GM12878 (cell line): ENCODE measurements around the gene TRIM50. TPM values are rescaled to one million over a fixed set of nuclear protein-coding genes. Genes with fewer than 3 reads are reported as not detected.
"Not testable (repeated sequence)": the region's sequence is repeated elsewhere in the genome, so short reads cannot be mapped to it uniquely, and the experiment has no call there.

ENCODE experiments used
- ATAC-seq: fragments of 200-7000 bp; cut with Tn5 transposase; 3 replicates; pipeline ENCODE4 v1.9.1; 2020; ENCODE audit warnings: mild to moderate bottlenecking, moderate library complexity
- BruUV-seq: library from RNA; stranded (reverse); fragments of 400-500 nt; replicated peaks from 2 replicates; lab custom pipeline; 2021; lab: Mats Ljungman, UMichigan
- CTCF ChIA-PET: fragments of 300-600 bp; sonication (Branson Sonifier 250); formaldehyde crosslinking; extraction: SDS; loops from one replicate; lab custom pipeline; 2021; ENCODE audit warnings: inconsistent platforms; lab: Yijun Ruan, JAX
- POLR2A ChIA-PET: fragments of 350-600 bp; formaldehyde crosslinking; extraction: SDS; loops from one replicate; lab custom pipeline; 2021; ENCODE audit warnings: inconsistent platforms; lab: Charles Lee
- RAD21 ChIA-PET: fragments of 300-600 bp; sonication (Branson Sonifier 250); formaldehyde crosslinking; loops from one replicate; lab custom pipeline; 2023; ENCODE audit warnings: antibody characterized with exemption; ENCODE audit not compliant: unreplicated experiment; lab: Charles Lee
- SMC1A ChIA-PET: fragments of 300-600 bp; sonication (Branson Sonifier 250); formaldehyde crosslinking; loops from one replicate; lab custom pipeline; 2023; ENCODE audit not compliant: unreplicated experiment, uncharacterized antibody; lab: Charles Lee
- DNase-seq: peaks from one replicate; pipeline ENCODE4 v3.0.0-alpha.2; 2011; ENCODE audit warnings: low read depth, low spot score
- FAIRE-seq: peaks from 3 replicates; lab custom pipeline; 2011; peaks lifted over from hg19 to GRCh38; lab: Jason Lieb, UNC
- H2AFZ ChIP-seq: 2 replicates; pipeline ENCODE4 v1.6.0; 2011; ENCODE audit warnings: low read depth, low read length, control low read depth; ENCODE audit not compliant: control insufficient read depth
- H3K27ac ChIP-seq: 2 replicates; pipeline ENCODE4 v1.5.1; 2011; ENCODE audit warnings: control low read depth; ENCODE audit not compliant: control insufficient read depth, insufficient read depth
- H3K27me3 ChIP-seq, 2 experiments: replicated peaks in 1 of 2; 2 replicates each; pipeline versions ENCODE4 v1.6.0 to v1.6.1; 2011; ENCODE audit warnings: low read length in 1 of 2; ENCODE audit not compliant: control insufficient read depth in 2 of 2, insufficient read depth in 2 of 2
- H3K36me3 ChIP-seq, 2 experiments: 2 replicates each; pipeline ENCODE4 v1.5.1; 2011; ENCODE audit warnings: low read length in 1 of 2; ENCODE audit not compliant: control insufficient read depth in 2 of 2, insufficient read depth in 2 of 2
- H3K4me1 ChIP-seq: 2 replicates; pipeline ENCODE4 v1.6.1; 2011; ENCODE audit warnings: mild to moderate bottlenecking, low read length, moderate library complexity, mixed read lengths; ENCODE audit not compliant: control insufficient read depth, insufficient read depth
- H3K4me2 ChIP-seq: 2 replicates; pipeline ENCODE4 v1.6.0; 2011; ENCODE audit warnings: control low read depth; ENCODE audit not compliant: control insufficient read depth, insufficient read depth
- H3K4me3 ChIP-seq: fragments of 200-600 bp; sonication (generic); 2 replicates; pipeline ENCODE4 v1.5.1; 2016
- H3K79me2 ChIP-seq: 2 replicates; pipeline ENCODE4 v1.6.0; 2011; ENCODE audit warnings: low read length; ENCODE audit not compliant: control insufficient read depth, insufficient read depth
- H3K9ac ChIP-seq: 2 replicates; pipeline ENCODE4 v1.8.0; 2011; ENCODE audit warnings: low read length, control low read depth, mixed read lengths; ENCODE audit not compliant: control insufficient read depth, insufficient read depth
- H3K9me3 ChIP-seq: replicated peaks from 3 replicates; pipeline ENCODE4 v1.5.1; 2011; ENCODE audit warnings: mild to moderate bottlenecking, low read length; ENCODE audit not compliant: control insufficient read depth, insufficient read depth
- H4K20me1 ChIP-seq: 2 replicates; pipeline ENCODE4 v1.6.0; 2011; ENCODE audit not compliant: control insufficient read depth, insufficient read depth
- WGBS: methylation state at CpG from one replicate; pipeline ENCODE4 v1.1.6; 2016; ENCODE audit warnings: low lambda C conversion rate; ENCODE audit not compliant: insufficient replicate concordance, insufficient coverage; ENCODE audit errors: missing lambda C conversion rate; 5-methylcytosine and 5-hydroxymethylcytosine counted together
- in situ Hi-C: fragments of 300-500 bp; cut with MboI; formaldehyde crosslinking; loops from 9 replicates; pipeline ENCODE4 v1.14.3; 2018; ENCODE audit warnings: mixed read lengths
- intact Hi-C: fragments of 100-400 bp; cut with micrococcal nuclease; formaldehyde crosslinking; loops from one replicate; pipeline ENCODE4 v1.14.2; 2022; ENCODE audit not compliant: unreplicated experiment
- polyA plus RNA-seq, 11 experiments: library from polyadenylated mRNA; depleted of rRNA in 4 of 11; unstranded in 6 of 11; stranded (reverse) in 5 of 11; fragments of >200 nt; fragmentation: Nextera tagmentation in 4 of 11; fragmentation: Illumina TruSeq in 1 of 11; extraction: Ambion mirVana in 4 of 11; extraction: Trizol in 1 of 11; gene quantifications; 1 replicate in 1 of 11; 2 replicates in 10 of 11; pipeline versions ENCODE4 v1.2.1 to v1.2.3, GENCODE V29; 2011 to 2016; ENCODE audit warnings: inconsistent platforms in 2 of 11, missing spikeins in 2 of 11, low read depth in 1 of 11
- total RNA-seq, 4 experiments: library from RNA; depleted of rRNA in 3 of 4; stranded (reverse); fragments of >200 nt in 3 of 4; fragmentation: Illumina TruSeq in 1 of 4; extraction: Trizol in 1 of 4; gene quantifications; 2 replicates each; pipeline versions ENCODE4 v1.2.1 to v1.2.3, GENCODE V29; 2013 to 2021

TRIM50 gene
- total and polyA plus RNA-seq, 10 of the 15 experiments (the other 5 are each of a cell fraction or from before 2014, with no cell fraction given): not detected

- intact Hi-C loops, ATAC-seq, BruUV-seq, H3K4me3 ChIP-seq, RAD21 ChIA-PET, H3K4me2 ChIP-seq, FAIRE-seq, SMC1A ChIA-PET, H4K20me1 ChIP-seq, in situ Hi-C loops, H3K27me3 ChIP-seq, H3K36me3 ChIP-seq, H3K9me3 ChIP-seq, POLR2A ChIA-PET, H3K27ac ChIP-seq, DNase-seq, H3K4me1 ChIP-seq, H2AFZ ChIP-seq, CTCF ChIA-PET, H3K9ac ChIP-seq, H3K79me2 ChIP-seq: not testable (repeated sequence)
- WGBS: 63% methylated on average over 9 of the region's 9 CpGs
These were observed 7.9 kb downstream of the TRIM50 start for GRCh38 chr7:73320009-73320408.

- BruUV-seq, H4K20me1 ChIP-seq, H3K79me2 ChIP-seq, CTCF ChIA-PET, RAD21 ChIA-PET, ATAC-seq, SMC1A ChIA-PET, POLR2A ChIA-PET, H3K9me3 ChIP-seq, intact Hi-C loops, H3K9ac ChIP-seq, FAIRE-seq, H3K4me1 ChIP-seq, in situ Hi-C loops, H3K4me3 ChIP-seq, H3K4me2 ChIP-seq, H3K27ac ChIP-seq, H3K36me3 ChIP-seq, DNase-seq, H3K27me3 ChIP-seq, H2AFZ ChIP-seq: not testable (repeated sequence)
- WGBS: 54% methylated on average over 9 of the region's 9 CpGs
These were observed 8.3 kb downstream of the TRIM50 start for GRCh38 chr7:73319541-73319940.

DNA sequence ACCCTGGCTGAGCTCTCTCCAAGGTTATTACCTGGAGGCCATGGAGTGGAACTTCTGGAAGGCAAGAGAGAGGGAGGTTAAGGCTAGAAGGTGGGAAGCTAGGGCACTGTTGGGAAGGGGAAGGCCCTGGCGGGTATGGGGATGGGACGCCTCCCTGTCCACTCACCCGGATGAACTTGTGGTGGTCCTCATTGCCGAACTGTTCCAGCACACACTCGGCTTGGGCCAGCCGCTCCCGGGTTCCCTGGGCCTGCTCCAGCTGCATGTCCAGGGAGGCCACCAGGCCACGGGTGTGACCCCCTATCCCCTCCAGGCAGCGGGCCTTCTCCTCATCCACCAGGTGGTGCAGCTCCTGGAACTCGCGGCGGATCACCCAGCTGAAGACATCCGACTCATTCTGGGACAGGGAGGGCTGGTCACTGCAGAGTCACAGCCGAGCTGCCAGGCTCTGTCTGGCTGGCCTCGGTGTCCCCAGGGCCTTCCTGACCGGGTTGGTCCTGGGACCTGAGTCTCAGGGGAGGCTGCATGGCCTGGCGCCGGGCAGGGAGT, 9.2 kb downstream of the TRIM50 start:
- POLR2A ChIA-PET: not testable (repeated sequence)

More for the DNA sequence above, 9.2 kb downstream of the TRIM50 start:
- H3K79me2 ChIP-seq, ATAC-seq, DNase-seq, FAIRE-seq, H3K27ac ChIP-seq, H3K9me3 ChIP-seq, H3K27me3 ChIP-seq, BruUV-seq, H3K4me3 ChIP-seq, H2AFZ ChIP-seq, in situ Hi-C loops, H4K20me1 ChIP-seq, H3K4me2 ChIP-seq, SMC1A ChIA-PET, intact Hi-C loops, H3K4me1 ChIP-seq, H3K9ac ChIP-seq, H3K36me3 ChIP-seq, RAD21 ChIA-PET: not testable (repeated sequence)
- 49% methylated on average over 14 of the region's 18 CpGs for WGBS
- CTCF ChIA-PET: interaction anchor here (1.2 kb wide), 1 partner anchor 133 kb away, joined by 3 read pairs; no protein-coding TSS in a partner anchor
